Kidney (tissue), 14 donors: ENCODE results near the gene SUMO4. TPM values are rescaled to one million over a fixed set of nuclear protein-coding genes. Genes with fewer than 3 reads are reported as not detected.

Experiments used
- DNase-seq, 5 donors: peaks; one replicate each; pipeline ENCODE4 v3.0.0-alpha.2; 2013 to 2020
- FAIRE-seq: peaks from 2 replicates; lab custom pipeline; 2012; peaks lifted over from hg19 to GRCh38; lab: Jason Lieb, UNC
- H3K27ac ChIP-seq, 2 donors: one replicate each; pipeline ENCODE4 v1.7.0; 2013; ENCODE audit warnings: low read depth in 2 of 2, low read length in 2 of 2, inconsistent platforms in 1 of 2
- H3K27me3 ChIP-seq: one replicate; pipeline ENCODE4 v1.7.1; 2013; ENCODE audit warnings: low read length, inconsistent platforms; ENCODE audit not compliant: control insufficient read depth, insufficient read depth
- H3K36me3 ChIP-seq, 3 donors: one replicate each; pipeline versions ENCODE4 v1.7.0 to v1.7.1; 2013; ENCODE audit warnings: low read length in 3 of 3, control low read depth in 1 of 3, inconsistent platforms in 1 of 3; ENCODE audit not compliant: insufficient read depth in 3 of 3, control insufficient read depth in 2 of 3
- H3K4me1 ChIP-seq, 3 donors: one replicate each; pipeline versions ENCODE4 v1.7.0 to v1.7.1; 2013; ENCODE audit warnings: low read length in 3 of 3, inconsistent platforms in 1 of 3, low read depth in 1 of 3; ENCODE audit not compliant: control insufficient read depth in 2 of 3, insufficient read depth in 2 of 3
- H3K4me3 ChIP-seq, 3 donors: one replicate each; pipeline versions ENCODE4 v1.7.0 to v1.8.1; 2013; ENCODE audit warnings: low read length in 3 of 3, control low read depth in 1 of 3, inconsistent platforms in 1 of 3
- H3K9ac ChIP-seq, 3 donors: one replicate each; pipeline versions ENCODE4 v1.7.0 to v1.7.1; 2013; ENCODE audit warnings: low read length in 3 of 3, control low read depth in 1 of 3, inconsistent platforms in 1 of 3
- H3K9me3 ChIP-seq, 3 donors: one replicate each; pipeline versions ENCODE4 v1.7.0 to v1.7.1; 2013; ENCODE audit warnings: low read length in 3 of 3, control low read depth in 1 of 3, inconsistent platforms in 1 of 3; ENCODE audit not compliant: control insufficient read depth in 2 of 3, insufficient read depth in 1 of 3
- intact Hi-C: fragments of 100-400 bp; cut with DNase I; formaldehyde crosslinking; loops from one replicate; pipeline ENCODE4 v1.11.1; 2022
- polyA plus RNA-seq: library from polyadenylated mRNA; stranded (reverse); fragments of 350-450 nt; fragmentation: Illumina TruSeq; extraction: RNeasy Lipid Tissue Mini Kit (QIAGEN cat#74804); gene quantifications from one replicate; pipeline ENCODE4 v1.2.3, GENCODE V29; 2014; ENCODE audit warnings: low read depth, low replicate concordance; ENCODE audit not compliant: insufficient read depth
- total RNA-seq: library from RNA; stranded (reverse); fragmentation: NEBNext Ultra II Directional; extraction: Animal tissue kit (Norgen Biotek cat#: 25700); gene quantifications from one replicate; pipeline ENCODE4 v1.2.1, GENCODE V29; 2021
- TF ChIP-seq, protein P1 (sequence below): IDR thresholded peaks from 3 replicates; pipeline ENCODE4 v1.5.1; 2012; ENCODE audit warnings: mild to moderate bottlenecking, moderate library complexity, borderline replicate concordance; ENCODE audit not compliant: insufficient read depth; ENCODE audit errors: extremely low read depth
- donor health status: control.
- donor health status: control.
- donor health status: control.
- donor health status: control.
- donor health status: control.
- donor health status: DM: yes; HTN: yes; CAD: no.
- donor health status: Normal renal cell carcinoma (clear cell type).

The SUMO4 gene
- total and polyA plus RNA-seq, 2 donors from 2014 or later = 1.9 TPM; not detected in 1

DNA sequence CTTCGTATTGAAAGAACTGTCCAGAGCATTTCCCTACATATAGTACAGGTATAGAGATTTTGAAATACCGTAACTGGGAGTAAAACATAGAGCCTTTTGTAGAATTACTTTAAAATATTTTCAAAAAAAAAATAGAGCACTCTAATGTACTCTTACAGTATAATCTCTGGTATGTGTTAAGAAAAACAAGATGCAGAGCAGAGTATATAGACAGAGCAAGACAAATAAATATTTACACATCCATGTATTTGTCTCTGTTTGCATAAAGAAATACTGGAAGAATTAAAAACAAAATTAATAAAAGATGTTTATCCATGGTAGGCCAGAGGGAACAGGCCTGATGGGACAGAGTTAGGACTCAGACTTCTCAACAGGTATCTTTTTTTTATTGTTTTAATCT is 28.0 kb upstream of the SUMO4 start:
- Histone ChIP-seq H3K27me3 (no peaks in the 10 kb centered on the region), H3K9ac (no peak overlapping the region), H3K27ac (no peak overlapping the region), H3K36me3 (peaks cover 0 to 3% (median 0%) of the 10 kb centered on the region in 3 donors), H3K4me3 (no peak overlapping the region), H3K4me1 (no peaks in the 10 kb centered on the region), H3K9me3 (no peaks in the 10 kb centered on the region)
- no peak for DNase-seq
- intact Hi-C loops = no loop called here
- TF ChIP-seq, protein P1, sequence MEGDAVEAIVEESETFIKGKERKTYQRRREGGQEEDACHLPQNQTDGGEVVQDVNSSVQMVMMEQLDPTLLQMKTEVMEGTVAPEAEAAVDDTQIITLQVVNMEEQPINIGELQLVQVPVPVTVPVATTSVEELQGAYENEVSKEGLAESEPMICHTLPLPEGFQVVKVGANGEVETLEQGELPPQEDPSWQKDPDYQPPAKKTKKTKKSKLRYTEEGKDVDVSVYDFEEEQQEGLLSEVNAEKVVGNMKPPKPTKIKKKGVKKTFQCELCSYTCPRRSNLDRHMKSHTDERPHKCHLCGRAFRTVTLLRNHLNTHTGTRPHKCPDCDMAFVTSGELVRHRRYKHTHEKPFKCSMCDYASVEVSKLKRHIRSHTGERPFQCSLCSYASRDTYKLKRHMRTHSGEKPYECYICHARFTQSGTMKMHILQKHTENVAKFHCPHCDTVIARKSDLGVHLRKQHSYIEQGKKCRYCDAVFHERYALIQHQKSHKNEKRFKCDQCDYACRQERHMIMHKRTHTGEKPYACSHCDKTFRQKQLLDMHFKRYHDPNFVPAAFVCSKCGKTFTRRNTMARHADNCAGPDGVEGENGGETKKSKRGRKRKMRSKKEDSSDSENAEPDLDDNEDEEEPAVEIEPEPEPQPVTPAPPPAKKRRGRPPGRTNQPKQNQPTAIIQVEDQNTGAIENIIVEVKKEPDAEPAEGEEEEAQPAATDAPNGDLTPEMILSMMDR = no peak
- FAIRE-seq = peak; percentile 6

DNA sequence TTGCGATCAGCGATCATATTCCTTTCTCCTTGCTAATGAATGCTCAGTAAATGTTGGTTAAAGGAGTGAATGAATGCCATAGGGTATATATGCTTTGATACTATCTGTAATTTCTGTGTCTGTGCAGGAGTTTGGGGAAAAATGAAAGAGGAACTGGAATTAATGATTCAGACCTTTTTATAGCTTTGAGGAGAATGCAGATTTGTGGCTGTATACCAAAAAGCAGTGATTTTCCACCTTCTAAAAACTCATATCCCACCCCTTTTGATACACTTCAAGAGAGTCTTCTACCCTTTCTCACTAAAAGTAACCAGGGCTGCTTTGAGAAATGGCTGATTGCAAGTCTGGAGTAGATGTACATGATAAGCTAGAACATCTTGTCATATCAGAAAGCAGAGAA is 26.6 kb upstream of the SUMO4 start:
- no peaks in the 10 kb centered on the region for H3K27me3 ChIP-seq
- no peaks in the 10 kb centered on the region for H3K4me1 ChIP-seq
- H3K27ac ChIP-seq = no peak overlapping the region
- TF ChIP-seq, protein P1 = no peak
- no peak for DNase-seq
- intact Hi-C loops = no loop called here
- H3K9me3 ChIP-seq = no peaks in the 10 kb centered on the region
- H3K9ac ChIP-seq = no peak overlapping the region
- H3K36me3 ChIP-seq = peaks cover 4 to 10% (median 7%) of the 10 kb centered on the region in 3 donors
- FAIRE-seq = no peak
- no peak overlapping the region for H3K4me3 ChIP-seq

DNA sequence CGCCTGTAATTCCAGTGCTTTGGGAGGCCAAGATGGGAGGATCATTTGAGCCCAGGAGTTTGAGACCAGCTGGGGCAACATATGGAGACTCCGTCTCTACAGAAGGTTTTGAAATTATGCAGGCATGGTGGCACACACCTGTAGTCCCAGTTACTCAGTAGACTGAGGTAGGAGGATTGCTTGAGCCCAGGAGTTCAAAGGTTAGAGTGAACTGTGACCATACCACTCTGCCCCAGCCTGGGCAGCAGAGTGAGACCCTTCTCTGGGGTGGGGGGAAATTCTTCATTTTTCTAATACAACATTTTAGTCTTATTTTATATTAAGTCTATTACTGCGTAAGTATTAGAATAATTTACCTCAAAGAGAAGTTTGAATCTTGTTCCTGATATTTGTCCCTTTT is 20.1 kb upstream of the SUMO4 start:
- TF ChIP-seq, protein P1 = no peak
- FAIRE-seq (no peak), DNase-seq (no peak)
- Histone ChIP-seq H3K27me3 (no peaks in the 10 kb centered on the region), H3K4me1 (no peaks in the 10 kb centered on the region), H3K9me3 (no peaks in the 10 kb centered on the region), H3K36me3 (peaks cover 7 to 21% (median 19%) of the 10 kb centered on the region in 3 donors), H3K27ac (no peak overlapping the region), H3K4me3 (no peak overlapping the region), H3K9ac (no peak overlapping the region)
- intact Hi-C loops = no loop called here

DNA sequence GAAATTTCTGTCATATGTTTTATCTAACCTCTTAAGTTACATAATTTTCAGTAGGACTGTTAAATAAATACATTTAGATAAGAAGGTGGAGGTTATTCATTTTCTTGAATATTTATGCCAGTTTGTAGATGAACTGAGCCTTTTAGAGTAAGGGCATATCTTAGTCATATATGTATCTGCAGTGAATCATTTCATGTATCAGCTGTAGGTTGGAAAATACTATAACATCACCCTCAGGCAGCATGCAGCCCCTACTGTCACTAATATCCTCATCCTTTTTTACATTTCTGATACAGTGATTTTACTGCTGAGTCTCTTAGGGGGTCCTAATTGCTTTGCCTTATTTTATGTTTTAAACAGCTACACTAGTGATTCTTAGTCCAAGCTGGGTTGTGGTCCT is 19.5 kb upstream of the SUMO4 start:
- DNase-seq = no peak
- Histone ChIP-seq H3K9ac (no peak overlapping the region), H3K36me3 (peaks cover 7 to 21% (median 19%) of the 10 kb centered on the region in 3 donors), H3K9me3 (no peaks in the 10 kb centered on the region), H3K4me1 (no peaks in the 10 kb centered on the region), H3K27me3 (no peaks in the 10 kb centered on the region), H3K27ac (no peak overlapping the region), H3K4me3 (no peak overlapping the region)
- TF ChIP-seq, protein P1 = no peak
- no peak for FAIRE-seq
- intact Hi-C loops = no loop called here
